CD4-positive, CD25-positive, alpha-beta regulatory T cell (primary cell): Measurements from ENCODE around the gene GAL. TPM values are rescaled to one million over a fixed set of nuclear protein-coding genes. Genes with fewer than 3 reads are reported as not detected.

ENCODE experiments used
- ATAC-seq, 2 donors: fragments of 150-1000 bp; cut with Tn5 transposase; one replicate each; pipeline ENCODE4 v1.10.0; 2021; ENCODE audit warnings: low read depth in 2 of 2, moderate number of reproducible peaks in 2 of 2, moderate library complexity in 1 of 2
- DNase-seq, 3 donors: peaks; one replicate each; pipeline versions ENCODE4 v3.0.0 to v3.0.0-alpha.2; 2012 to 2022; ENCODE audit warnings: mixed read lengths in 1 of 3
- H3K27ac ChIP-seq: one replicate; pipeline ENCODE4 v1.7.0; 2013; ENCODE audit warnings: mild to moderate bottlenecking, low read length; ENCODE audit not compliant: insufficient read depth, poor library complexity, severe bottlenecking
- H3K27me3 ChIP-seq: one replicate; pipeline ENCODE4 v1.7.0; 2013; ENCODE audit warnings: low read length; ENCODE audit not compliant: control insufficient read depth, insufficient read depth
- H3K36me3 ChIP-seq: one replicate; pipeline ENCODE4 v1.7.0; 2013; ENCODE audit warnings: mild to moderate bottlenecking, low read length, moderate library complexity; ENCODE audit not compliant: control insufficient read depth, insufficient read depth
- H3K4me1 ChIP-seq: 2 replicates; pipeline ENCODE4 v1.7.0; 2013; ENCODE audit warnings: mild to moderate bottlenecking, low read length; ENCODE audit not compliant: insufficient read depth, control insufficient read depth, poor library complexity, severe bottlenecking
- H3K4me3 ChIP-seq: one replicate; pipeline ENCODE4 v1.7.0; 2013; ENCODE audit warnings: low read depth, mild to moderate bottlenecking, low read length, moderate library complexity
- H3K9me3 ChIP-seq, 2 experiments: 1 replicate in 1 of 2; 2 replicates in 1 of 2; pipeline ENCODE4 v1.7.0; 2013; ENCODE audit warnings: low read length in 2 of 2, mild to moderate bottlenecking in 1 of 2, moderate library complexity in 1 of 2; ENCODE audit not compliant: control insufficient read depth in 2 of 2
- H3K27ac Mint-ChIP-seq, 3 donors: one replicate each; pipeline ENCODE4 v1.8.0; 2020 to 2022; ENCODE audit warnings: mild to moderate bottlenecking in 3 of 3, mixed read lengths in 3 of 3, moderate library complexity in 2 of 3
- H3K27me3 Mint-ChIP-seq: one replicate; pipeline ENCODE4 v1.8.0; 2022; ENCODE audit warnings: mild to moderate bottlenecking, mixed read lengths
- H3K36me3 Mint-ChIP-seq: one replicate; pipeline ENCODE4 v1.8.0; 2020; ENCODE audit warnings: mixed read lengths
- H3K4me1 Mint-ChIP-seq, 4 donors: one replicate each; pipeline ENCODE4 v1.8.0; 2020 to 2022; ENCODE audit warnings: mixed read lengths in 4 of 4, mild to moderate bottlenecking in 1 of 4
- H3K4me3 Mint-ChIP-seq, 4 donors: one replicate each; pipeline ENCODE4 v1.8.0; 2020 to 2022; ENCODE audit warnings: mild to moderate bottlenecking in 4 of 4, mixed read lengths in 4 of 4, moderate library complexity in 3 of 4
- H3K9me3 Mint-ChIP-seq, 7 donors: one replicate each; pipeline ENCODE4 v1.8.0; 2020 to 2022; ENCODE audit warnings: mixed read lengths in 7 of 7, mild to moderate bottlenecking in 3 of 7, moderate library complexity in 2 of 7
- polyA plus RNA-seq, 4 donors: library from polyadenylated mRNA; unstranded; fragments of 300-500 nt; fragmentation: Illumina TruSeq; gene quantifications; one replicate each; pipeline ENCODE4 v1.2.3, GENCODE V29; 2021
- total RNA-seq: library from RNA; stranded (reverse); gene quantifications from one replicate; pipeline ENCODE4 v1.2.3, GENCODE V29; 2022

Gene GAL
- total and polyA plus RNA-seq, 5 donors from 2014 or later = not detected

DNA sequence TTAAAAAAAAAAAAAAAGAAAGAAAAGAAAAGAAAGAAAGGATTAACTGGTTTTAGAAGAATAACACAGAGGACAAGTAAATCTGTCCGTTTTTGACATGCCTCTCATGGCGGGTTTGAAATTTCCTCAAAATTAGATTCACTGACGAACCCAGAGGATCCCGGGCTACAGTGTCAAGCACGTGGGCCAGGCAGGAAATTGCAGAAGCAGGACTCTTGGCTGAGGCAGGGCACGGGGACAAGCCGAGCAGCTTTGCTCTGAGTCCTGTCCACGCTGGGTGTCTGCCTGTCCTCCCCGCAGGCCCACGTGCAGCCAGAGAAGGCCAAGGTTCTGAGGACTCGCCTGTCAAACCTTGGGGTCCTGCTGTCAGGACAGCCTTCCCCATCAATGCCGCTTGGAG lies 24.7 kb downstream of the GAL start:
- Histone ChIP-seq H3K27me3 (no peaks in the 10 kb centered on the region), H3K4me3 (no peak overlapping the region), H3K27ac (no peak overlapping the region), H3K4me1 (no peaks in the 10 kb centered on the region), H3K9me3 (no peaks in the 10 kb centered on the region), H3K36me3 (no peaks in the 10 kb centered on the region)
- no peak overlapping the region for H3K4me3 Mint-ChIP-seq
- peaks cover 10% of the 10 kb centered on the region for H3K36me3 Mint-ChIP-seq
- H3K27ac Mint-ChIP-seq = no peak overlapping the region
- no peaks in the 10 kb centered on the region for H3K9me3 Mint-ChIP-seq
- no peaks in the 10 kb centered on the region for H3K4me1 Mint-ChIP-seq
- DNase-seq = no peak
- ATAC-seq = no peak
- H3K27me3 Mint-ChIP-seq = no peaks in the 10 kb centered on the region

DNA sequence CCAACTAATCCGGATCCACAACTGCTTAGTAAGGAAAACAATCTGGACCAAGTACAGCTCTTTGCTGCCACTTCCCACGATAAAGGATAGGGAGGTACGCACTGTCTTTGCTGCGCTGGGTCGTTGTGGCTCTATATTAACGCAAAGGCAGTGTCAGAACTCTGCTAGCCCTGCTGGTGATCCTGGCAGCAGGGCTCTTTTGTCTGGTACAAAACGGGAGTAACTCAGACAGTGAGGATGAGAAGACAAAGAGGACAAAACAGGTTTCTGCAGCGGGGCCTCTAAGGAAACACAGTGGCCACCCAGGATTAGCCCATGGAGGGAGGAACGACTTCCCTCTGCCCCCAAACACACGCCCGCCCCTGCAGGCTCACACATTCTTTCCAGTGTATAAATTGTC lies 26.1 kb downstream of the GAL start:
- Histone ChIP-seq H3K36me3 (no peaks in the 10 kb centered on the region), H3K27me3 (no peaks in the 10 kb centered on the region), H3K9me3 (no peaks in the 10 kb centered on the region), H3K4me1 (no peaks in the 10 kb centered on the region), H3K4me3 (no peak overlapping the region), H3K27ac (no peak overlapping the region)
- no peaks in the 10 kb centered on the region for H3K27me3 Mint-ChIP-seq
- no peak overlapping the region for H3K4me3 Mint-ChIP-seq
- H3K36me3 Mint-ChIP-seq = peaks cover 12% of the 10 kb centered on the region
- no peaks in the 10 kb centered on the region for H3K4me1 Mint-ChIP-seq
- DNase-seq (no peak), ATAC-seq (no peak)
- H3K9me3 Mint-ChIP-seq = no peaks in the 10 kb centered on the region
- H3K27ac Mint-ChIP-seq = no peak overlapping the region

DNA sequence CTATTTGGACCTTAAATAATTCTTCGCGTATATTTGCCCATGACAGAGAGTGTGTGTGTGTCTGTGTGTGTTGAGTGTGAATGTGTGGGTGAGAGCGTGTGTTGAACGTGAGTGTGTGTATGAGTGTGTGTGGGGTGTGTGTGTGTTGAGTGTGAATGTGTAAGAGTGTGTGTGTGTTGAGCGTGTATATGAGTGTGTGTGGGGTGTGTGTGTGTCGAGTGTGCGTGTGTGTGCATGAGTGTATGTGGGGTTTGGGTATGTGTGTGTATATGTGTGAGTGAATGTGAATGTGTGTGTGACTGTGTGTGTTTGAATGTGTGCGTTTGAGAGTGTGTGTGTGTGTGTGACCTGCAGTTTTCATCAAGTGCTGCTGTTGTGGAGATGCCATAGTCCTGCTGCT lies 26.8 kb downstream of the GAL start:
- peaks cover 13% of the 10 kb centered on the region for H3K36me3 Mint-ChIP-seq
- H3K4me1 ChIP-seq = no peaks in the 10 kb centered on the region

DNA sequence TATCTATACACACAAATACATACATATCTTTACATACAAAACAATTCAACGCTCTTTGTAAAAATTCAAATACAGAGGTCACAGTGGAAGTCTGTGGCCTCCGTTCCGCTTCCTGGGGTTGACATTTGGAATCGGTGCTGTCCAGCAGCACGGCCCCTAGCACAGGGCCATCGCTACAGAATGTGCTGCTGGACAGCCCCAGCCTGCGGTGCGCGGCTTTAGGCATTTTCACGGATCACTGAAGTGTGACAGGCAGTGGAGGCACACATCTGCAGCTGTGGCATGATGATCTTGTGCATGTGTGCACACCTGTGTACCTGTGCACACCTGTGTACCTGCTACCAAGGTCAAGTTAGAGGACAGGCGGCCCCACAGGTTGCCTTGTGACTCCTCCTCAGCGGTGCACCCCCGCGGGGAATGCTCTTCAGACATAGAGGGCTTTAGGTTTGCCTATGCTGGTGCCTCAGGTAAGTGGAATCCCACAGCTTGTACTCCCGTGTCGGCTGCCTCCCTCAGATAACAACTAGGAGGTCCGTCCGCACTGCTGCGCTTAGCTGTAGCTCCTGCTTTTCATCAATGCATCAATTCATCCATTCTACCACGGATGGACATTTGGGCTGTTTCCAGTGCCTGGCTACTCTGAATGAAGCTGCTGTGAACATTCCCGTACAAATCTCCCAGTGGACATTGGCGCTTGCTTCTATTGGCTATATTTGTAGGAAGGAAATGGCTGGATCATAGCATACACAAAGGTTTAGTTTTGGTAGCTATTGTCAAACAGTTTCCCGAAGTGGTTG lies 29.9 kb downstream of the GAL start:
- no peak overlapping the region for H3K4me3 ChIP-seq
- Mint-ChIP-seq H3K36me3 (peaks cover 30% of the 10 kb centered on the region), H3K4me1 (no peaks in the 10 kb centered on the region), H3K27me3 (no peaks in the 10 kb centered on the region), H3K9me3 (peaks cover 0 to 4% (median 0%) of the 10 kb centered on the region in 7 donors), H3K27ac (no peak overlapping the region), H3K4me3 (no peak overlapping the region)
- no peak overlapping the region for H3K27ac ChIP-seq
- no peaks in the 10 kb centered on the region for H3K27me3 ChIP-seq
- H3K9me3 ChIP-seq = no peaks in the 10 kb centered on the region
- no peaks in the 10 kb centered on the region for H3K4me1 ChIP-seq
- DNase-seq = no peak
- no peak for ATAC-seq
- no peaks in the 10 kb centered on the region for H3K36me3 ChIP-seq

More for the DNA sequence above, 26.8 kb downstream of the GAL start:
- Mint-ChIP-seq H3K4me1 (no peaks in the 10 kb centered on the region), H3K27me3 (no peaks in the 10 kb centered on the region), H3K27ac (no peak overlapping the region), H3K9me3 (no peaks in the 10 kb centered on the region), H3K4me3 (no peak overlapping the region)
- Histone ChIP-seq H3K27me3 (no peaks in the 10 kb centered on the region), H3K36me3 (no peaks in the 10 kb centered on the region), H3K9me3 (no peaks in the 10 kb centered on the region), H3K4me3 (no peak overlapping the region), H3K27ac (no peak overlapping the region)
- DNase-seq (no peak), ATAC-seq (no peak)

DNA sequence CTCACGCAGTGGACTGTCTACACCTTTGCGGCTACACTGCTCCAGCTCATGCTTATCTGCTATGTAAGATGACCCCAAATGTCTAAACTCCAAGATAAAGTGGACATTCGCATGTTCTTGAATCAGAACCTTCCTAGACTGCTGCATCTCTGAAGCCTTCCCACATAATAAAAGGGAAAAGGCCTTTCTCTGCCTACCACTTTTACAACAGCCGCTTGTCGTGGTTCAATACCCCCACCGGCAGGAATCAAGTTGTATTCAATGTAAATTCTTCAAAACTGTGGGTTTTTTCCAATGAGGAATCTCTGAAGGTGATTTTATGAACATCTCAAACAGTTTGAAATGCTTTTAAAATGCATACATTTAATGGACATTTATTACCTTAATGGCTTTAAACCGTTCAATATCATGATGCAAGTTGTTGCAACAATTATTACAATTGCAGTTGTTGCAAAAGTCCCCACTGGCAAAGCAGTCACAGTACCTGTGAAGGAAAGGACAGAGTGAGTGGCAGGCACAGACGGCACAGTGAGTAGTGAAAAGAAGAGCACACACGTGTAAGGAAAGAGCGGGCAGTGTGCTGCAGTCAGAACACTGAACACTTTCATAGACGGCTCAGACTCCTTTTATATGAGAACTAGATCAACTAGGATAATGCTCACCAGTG lies 31.2 kb downstream of the GAL start:
- no peaks in the 10 kb centered on the region for H3K27me3 ChIP-seq
- ATAC-seq (no peak), DNase-seq (no peak)
- no peaks in the 10 kb centered on the region for H3K4me1 ChIP-seq
- Mint-ChIP-seq H3K27ac (no peak overlapping the region), H3K27me3 (no peaks in the 10 kb centered on the region), H3K4me3 (no peak overlapping the region), H3K9me3 (peaks cover 0 to 11% (median 0%) of the 10 kb centered on the region in 7 donors), H3K4me1 (no peaks in the 10 kb centered on the region), H3K36me3 (peaks cover 42% of the 10 kb centered on the region)
- H3K36me3 ChIP-seq = no peaks in the 10 kb centered on the region
- peaks cover 2 to 6% of the 10 kb centered on the region in 2 experiments for H3K9me3 ChIP-seq
- no peak overlapping the region for H3K4me3 ChIP-seq
- no peak overlapping the region for H3K27ac ChIP-seq

DNA sequence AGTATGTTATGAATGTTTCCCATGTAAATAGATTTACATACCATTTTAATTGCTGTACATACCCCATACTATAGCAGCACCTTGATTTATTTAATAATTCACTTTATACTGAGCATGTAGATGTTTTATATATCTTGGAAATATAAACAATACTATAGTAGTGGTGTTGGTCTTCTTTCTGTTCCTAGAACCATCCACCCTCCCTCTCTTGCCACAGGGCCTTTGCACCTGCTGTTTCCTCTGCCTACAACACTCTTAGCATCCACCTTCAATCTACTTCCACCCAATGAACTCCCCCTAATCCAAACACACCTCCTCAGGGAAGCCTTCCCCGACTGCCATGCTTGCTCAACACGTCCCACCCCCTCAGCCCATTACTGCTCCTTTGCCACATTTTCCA lies 36.7 kb downstream of the GAL start:
- H3K4me1 Mint-ChIP-seq = no peaks in the 10 kb centered on the region
- no peaks in the 10 kb centered on the region for H3K27me3 ChIP-seq
- H3K36me3 ChIP-seq = no peaks in the 10 kb centered on the region
- H3K4me3 Mint-ChIP-seq = no peak overlapping the region
- no peak overlapping the region for H3K27ac ChIP-seq
- no peak overlapping the region for H3K4me3 ChIP-seq
- ATAC-seq (no peak), DNase-seq (no peak)
- H3K36me3 Mint-ChIP-seq = peaks cover 39% of the 10 kb centered on the region
- peaks cover 0 to 14% (median 0%) of the 10 kb centered on the region in 7 donors for H3K9me3 Mint-ChIP-seq
- H3K9me3 ChIP-seq = peaks cover 2 to 6% of the 10 kb centered on the region in 2 experiments
- H3K27ac Mint-ChIP-seq = no peak overlapping the region
- no peaks in the 10 kb centered on the region for H3K4me1 ChIP-seq
- no peaks in the 10 kb centered on the region for H3K27me3 Mint-ChIP-seq

DNA sequence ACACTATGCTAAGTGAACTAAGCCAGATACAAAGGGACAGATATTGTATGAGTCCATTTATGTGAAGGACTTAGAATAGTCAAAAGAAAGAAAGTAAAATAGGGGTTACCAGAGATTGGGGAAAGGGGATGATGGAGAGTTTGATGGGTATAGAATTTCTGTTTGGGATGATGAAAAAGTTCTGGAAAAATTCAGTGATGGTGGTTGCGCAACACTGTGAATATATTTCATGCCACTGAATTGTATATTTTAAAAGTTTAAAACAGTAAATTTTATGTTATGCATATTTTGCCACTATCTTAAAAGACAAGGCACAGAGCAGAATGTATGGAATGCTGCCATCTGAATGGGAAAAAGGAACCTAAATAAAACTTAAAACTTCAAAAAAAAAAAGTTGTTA lies 37.8 kb downstream of the GAL start:
- Histone ChIP-seq H3K9me3 (peaks cover 2 to 6% of the 10 kb centered on the region in 2 experiments), H3K27ac (no peak overlapping the region), H3K36me3 (no peaks in the 10 kb centered on the region), H3K4me3 (no peak overlapping the region), H3K4me1 (no peaks in the 10 kb centered on the region), H3K27me3 (no peaks in the 10 kb centered on the region)
- Mint-ChIP-seq H3K4me1 (no peaks in the 10 kb centered on the region), H3K4me3 (no peak overlapping the region), H3K27ac (no peak overlapping the region), H3K9me3 (peaks cover 0 to 14% (median 0%) of the 10 kb centered on the region in 7 donors), H3K36me3 (peaks cover 31% of the 10 kb centered on the region), H3K27me3 (no peaks in the 10 kb centered on the region)
- no peak for DNase-seq
- ATAC-seq = no peak

DNA sequence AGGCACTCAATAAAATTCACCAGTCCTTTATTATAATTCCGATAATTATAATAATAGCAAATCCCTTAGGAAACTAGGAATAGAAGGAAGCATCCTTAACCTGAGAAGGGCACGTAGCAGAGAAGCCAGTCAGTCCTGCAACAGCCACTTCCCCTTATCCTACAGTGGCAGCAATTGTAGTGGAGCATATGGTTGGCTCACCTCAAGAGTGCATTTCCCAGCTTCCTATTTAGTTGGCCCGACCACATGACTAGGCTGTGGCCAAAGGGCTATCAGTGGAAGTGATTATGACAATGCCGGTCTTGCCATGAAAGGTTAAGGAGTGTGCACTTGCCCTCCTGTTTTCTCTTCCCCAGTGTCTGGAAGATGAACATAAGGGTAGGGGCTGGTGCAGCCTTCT lies 39.9 kb downstream of the GAL start:
- H3K4me3 ChIP-seq = no peak overlapping the region
- Mint-ChIP-seq H3K9me3 (peaks cover 0 to 10% (median 0%) of the 10 kb centered on the region in 7 donors), H3K36me3 (peaks cover 22% of the 10 kb centered on the region), H3K4me3 (no peak overlapping the region), H3K27me3 (no peaks in the 10 kb centered on the region), H3K4me1 (no peaks in the 10 kb centered on the region), H3K27ac (no peak overlapping the region)
- no peaks in the 10 kb centered on the region for H3K4me1 ChIP-seq
- no peaks in the 10 kb centered on the region for H3K27me3 ChIP-seq
- peaks cover 2 to 6% of the 10 kb centered on the region in 2 experiments for H3K9me3 ChIP-seq
- no peak overlapping the region for H3K27ac ChIP-seq
- no peak for ATAC-seq
- no peaks in the 10 kb centered on the region for H3K36me3 ChIP-seq
- DNase-seq = no peak
